Liver (tissue), 9 donors: Measurements from ENCODE around the gene HDLBP. TPM values are rescaled to one million over a fixed set of nuclear protein-coding genes. Genes with fewer than 3 reads are reported as not detected.

Source experiments
- DNase-seq: peaks from one replicate; pipeline ENCODE4 v3.0.0-alpha.2; 2017; ENCODE audit warnings: low spot score
- H3K27ac ChIP-seq, 2 donors: one replicate each; pipeline ENCODE4 v1.7.0; 2013; ENCODE audit warnings: inconsistent platforms in 2 of 2, low read length in 2 of 2, control low read depth in 1 of 2, low read depth in 1 of 2, mild to moderate bottlenecking in 1 of 2
- H3K27me3 ChIP-seq, 4 donors: one replicate each; pipeline versions ENCODE4 v1.6.1 to v1.7.0; 2013; ENCODE audit warnings: low read length in 3 of 4, inconsistent platforms in 1 of 4, mild to moderate bottlenecking in 1 of 4, moderate library complexity in 1 of 4; ENCODE audit not compliant: control insufficient read depth in 4 of 4, insufficient read depth in 4 of 4
- H3K36me3 ChIP-seq, 4 donors: one replicate each; pipeline versions ENCODE4 v1.6.1 to v1.7.0; 2013; ENCODE audit warnings: low read length in 3 of 4, mild to moderate bottlenecking in 3 of 4, low read depth in 1 of 4, moderate library complexity in 1 of 4; ENCODE audit not compliant: control insufficient read depth in 4 of 4, insufficient read depth in 3 of 4
- H3K4me1 ChIP-seq, 4 donors: one replicate each; pipeline versions ENCODE4 v1.6.1 to v1.7.0; 2013; ENCODE audit warnings: low read length in 3 of 4, mild to moderate bottlenecking in 3 of 4, moderate library complexity in 1 of 4; ENCODE audit not compliant: control insufficient read depth in 4 of 4, insufficient read depth in 4 of 4
- H3K4me3 ChIP-seq, 3 donors: one replicate each; pipeline versions ENCODE4 v1.6.1 to v1.7.0; 2013; ENCODE audit warnings: low read length in 3 of 3, control low read depth in 1 of 3, low read depth in 1 of 3, mild to moderate bottlenecking in 1 of 3
- H3K9ac ChIP-seq, 2 donors: one replicate each; pipeline ENCODE4 v1.7.0; 2013; ENCODE audit warnings: low read length in 2 of 2, mild to moderate bottlenecking in 2 of 2, moderate library complexity in 2 of 2, control low read depth in 1 of 2, low read depth in 1 of 2
- H3K9me3 ChIP-seq, 4 donors: one replicate each; pipeline versions ENCODE4 v1.6.1 to v1.7.0; 2013; ENCODE audit warnings: low read length in 3 of 4; ENCODE audit not compliant: control insufficient read depth in 4 of 4
- ATF3 ChIP-seq: IDR thresholded peaks from 2 replicates; pipeline ENCODE4 v1.6.1; 2016; ENCODE audit warnings: antibody characterized with exemption
- CTCF ChIP-seq: fragments of 150-350 bp; IDR thresholded peaks from 2 replicates; pipeline ENCODE4 v1.5.1; 2017; ENCODE audit warnings: improper control_type of control experiment, low read depth, low read length; ENCODE audit not compliant: missing input control
- EGR1 ChIP-seq, 2 donors: IDR thresholded peaks; 2 replicates each; pipeline ENCODE4 v1.6.1; 2016 to 2018; ENCODE audit warnings: antibody characterized with exemption in 2 of 2, low read depth in 2 of 2
- FOXA1 ChIP-seq: IDR thresholded peaks from 2 replicates; pipeline ENCODE4 v1.6.1; 2016; ENCODE audit warnings: antibody characterized with exemption
- FOXA2 ChIP-seq: IDR thresholded peaks from 2 replicates; pipeline ENCODE4 v1.6.1; 2016; ENCODE audit warnings: antibody characterized with exemption
- GABPA ChIP-seq, 2 donors: IDR thresholded peaks in 1 of 2; conservative IDR thresholded peaks in 1 of 2; 2 replicates each; pipeline ENCODE4 v1.6.1; 2016; ENCODE audit warnings: antibody characterized with exemption in 2 of 2, mild to moderate bottlenecking in 1 of 2, moderate library complexity in 1 of 2
- HNF4A ChIP-seq, 2 donors: conservative IDR thresholded peaks; 2 replicates each; pipeline ENCODE4 v1.6.1; 2016; ENCODE audit warnings: antibody characterized with exemption in 2 of 2, mild to moderate bottlenecking in 2 of 2
- HNF4G ChIP-seq: IDR thresholded peaks from 2 replicates; pipeline ENCODE4 v1.6.1; 2016; ENCODE audit warnings: antibody characterized with exemption
- JUND ChIP-seq, 2 donors: IDR thresholded peaks; 2 replicates each; pipeline ENCODE4 v1.6.1; 2016; ENCODE audit warnings: antibody characterized with exemption in 2 of 2
- MAX ChIP-seq: IDR thresholded peaks from 2 replicates; pipeline ENCODE4 v1.6.1; 2016; ENCODE audit warnings: antibody characterized with exemption
- NR2F2 ChIP-seq: IDR thresholded peaks from 2 replicates; pipeline ENCODE4 v1.6.1; 2016; ENCODE audit warnings: antibody characterized with exemption
- RAD21 ChIP-seq, 2 donors: IDR thresholded peaks; 2 replicates each; pipeline ENCODE4 v1.6.1; 2016; ENCODE audit warnings: antibody characterized with exemption in 2 of 2, mild to moderate bottlenecking in 2 of 2
- REST ChIP-seq: IDR thresholded peaks from 2 replicates; pipeline ENCODE4 v1.6.1; 2016; ENCODE audit warnings: antibody characterized with exemption, mild to moderate bottlenecking
- RXRA ChIP-seq, 2 donors: IDR thresholded peaks; 2 replicates each; pipeline ENCODE4 v1.6.1; 2017 to 2018; ENCODE audit warnings: antibody characterized with exemption in 2 of 2, mild to moderate bottlenecking in 1 of 2
- SP1 ChIP-seq: IDR thresholded peaks from 2 replicates; pipeline ENCODE4 v1.6.1; 2018; ENCODE audit warnings: antibody characterized with exemption, mild to moderate bottlenecking
- TAF1 ChIP-seq: conservative IDR thresholded peaks from 2 replicates; pipeline ENCODE4 v1.6.1; 2016; ENCODE audit warnings: antibody characterized with exemption, mild to moderate bottlenecking
- YY1 ChIP-seq: IDR thresholded peaks from 2 replicates; pipeline ENCODE4 v1.6.1; 2016; ENCODE audit warnings: antibody characterized with exemption, mild to moderate bottlenecking
- ZBTB33 ChIP-seq: IDR thresholded peaks from 2 replicates; pipeline ENCODE4 v1.6.1; 2016; ENCODE audit warnings: antibody characterized with exemption
- WGBS: extraction: QIAGEN DNeasy Blood & Tissue Kit; methylation state at CpG from one replicate; pipeline ENCODE4 v1.1.7; 2013; 5-methylcytosine and 5-hydroxymethylcytosine counted together
- polyA plus RNA-seq, 2 donors: library from polyadenylated mRNA; stranded (reverse) in 1 of 2; unstranded in 1 of 2; fragments of 200-250 nt in 1 of 2; fragments of >200 nt in 1 of 2; fragmentation: Nextera tagmentation in 1 of 2; extraction: Ambion mirVana in 1 of 2; gene quantifications; one replicate each; pipeline versions ENCODE4 v1.2.1 to v1.2.3, GENCODE V29; 2013 to 2015
- total RNA-seq, 2 donors: library from RNA; depleted of rRNA; stranded (reverse); fragments of >200 nt; gene quantifications; one replicate each; pipeline ENCODE4 v1.2.3, GENCODE V29; 2014
- donor health status: healthy.
- donor health status: healthy.
- donor health status: healthy.
- donor health status: healthy.
- donor health status: healthy.

HDLBP gene
- total RNA-seq (100 to 1,000 TPM; 259 to 580 TPM), polyA plus RNA-seq (100 to 1,000 TPM; 219 to 257 TPM)

GRCh38 chr2:241315093-241315878 lies at the start of gene HDLBP:
Gene HDLBP, minus strand, starts transcription at chr2:241315672. Its CDS starts 48,803 bp downstream, at chr2:241266869.
- Histone ChIP-seq H3K27ac (peak within 1 kb of the TSS; percentile 98), H3K4me3 (peak within 1 kb of the TSS; percentile 91 to 95 (median 95)), H3K9ac (peak within 1 kb of the TSS; percentile 90 to 97), H3K36me3 (no peaks in the 10 kb centered on the region), H3K9me3 (no peaks in the 10 kb centered on the region), H3K4me1 (peaks cover 13 to 61% (median 51%) of the 10 kb centered on the region in 4 donors), H3K27me3 (no peaks in the 10 kb centered on the region)
- DNase-seq: peak; percentile 100
- under 1% methylated on average over 73 of the region's 73 CpGs for WGBS
- peak; percentile 64 for TF ChIP-seq NR2F2
- peak; percentile 79 for TF ChIP-seq TAF1
- TF ChIP-seq ATF3: no peak
- TF ChIP-seq HNF4A (conservative IDR thresholded peaks at IDR 0.05): peak in 1 of 2 donors; percentile 18
- peak in 1 of 2 donors; percentile 77 for TF ChIP-seq GABPA (IDR thresholded peaks at IDR 0.05 in 1 of 2, conservative IDR thresholded peaks at IDR 0.05 in 1 of 2)
- TF ChIP-seq EGR1 (IDR thresholded peaks at IDR 0.05; ENCODE audit: low read depth in 2 of 2): peak; percentile 29 to 76
- no peak for TF ChIP-seq SP1
- no peak for TF ChIP-seq HNF4G
- TF ChIP-seq REST: peak; percentile 88
- TF ChIP-seq FOXA1: no peak
- TF ChIP-seq ZBTB33: peak; percentile 76
- TF ChIP-seq RAD21 (IDR thresholded peaks at IDR 0.05): peak; percentile 5 to 29
- TF ChIP-seq YY1: peak; percentile 100
- no peak for TF ChIP-seq CTCF
- peak; percentile 76 for TF ChIP-seq MAX
- no peak for TF ChIP-seq FOXA2
- TF ChIP-seq RXRA (IDR thresholded peaks at IDR 0.05): peak; percentile 40 to 49
- peak in 1 of 2 donors; percentile 36 for TF ChIP-seq JUND (IDR thresholded peaks at IDR 0.05)
